Measurements from ENCODE around the gene ZC3H4.

DNA sequence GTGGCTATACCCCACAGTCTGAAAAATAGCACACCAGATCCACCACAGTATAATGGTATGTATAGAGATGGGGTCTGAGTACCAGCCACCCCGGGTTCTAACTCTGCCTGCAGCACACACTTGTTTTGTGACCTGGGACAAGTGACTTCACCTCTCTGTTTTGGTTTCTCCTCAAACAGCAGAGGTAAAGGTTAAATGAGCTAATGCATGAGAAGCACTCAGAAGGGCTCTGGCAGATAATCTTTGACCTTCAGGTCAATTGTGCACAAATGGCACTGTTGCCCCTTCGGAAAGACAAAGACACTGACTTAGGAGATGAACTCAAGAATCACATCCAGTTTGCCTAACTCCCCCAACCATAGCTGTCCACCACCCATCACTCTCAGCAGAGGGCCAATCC, 7.7 kb downstream of the ZC3H4 start:
- TF ChIP-seq, protein P1, sequence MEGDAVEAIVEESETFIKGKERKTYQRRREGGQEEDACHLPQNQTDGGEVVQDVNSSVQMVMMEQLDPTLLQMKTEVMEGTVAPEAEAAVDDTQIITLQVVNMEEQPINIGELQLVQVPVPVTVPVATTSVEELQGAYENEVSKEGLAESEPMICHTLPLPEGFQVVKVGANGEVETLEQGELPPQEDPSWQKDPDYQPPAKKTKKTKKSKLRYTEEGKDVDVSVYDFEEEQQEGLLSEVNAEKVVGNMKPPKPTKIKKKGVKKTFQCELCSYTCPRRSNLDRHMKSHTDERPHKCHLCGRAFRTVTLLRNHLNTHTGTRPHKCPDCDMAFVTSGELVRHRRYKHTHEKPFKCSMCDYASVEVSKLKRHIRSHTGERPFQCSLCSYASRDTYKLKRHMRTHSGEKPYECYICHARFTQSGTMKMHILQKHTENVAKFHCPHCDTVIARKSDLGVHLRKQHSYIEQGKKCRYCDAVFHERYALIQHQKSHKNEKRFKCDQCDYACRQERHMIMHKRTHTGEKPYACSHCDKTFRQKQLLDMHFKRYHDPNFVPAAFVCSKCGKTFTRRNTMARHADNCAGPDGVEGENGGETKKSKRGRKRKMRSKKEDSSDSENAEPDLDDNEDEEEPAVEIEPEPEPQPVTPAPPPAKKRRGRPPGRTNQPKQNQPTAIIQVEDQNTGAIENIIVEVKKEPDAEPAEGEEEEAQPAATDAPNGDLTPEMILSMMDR (conservative IDR thresholded peaks at IDR 0.05) = no peak
- TF ChIP-seq EZH2 (IDR thresholded peaks at IDR 0.05; ENCODE audit: low read depth) = no peak

Measured in PC-9 (cell line).